HG03175 (cell line): ENCODE data around the gene ABCC1.

ENCODE experiments used
- ATAC-seq: cut with Tn5 transposase; IDR thresholded peaks from one replicate; pipeline ENCODE4 v1.9.1; 2021; ENCODE audit warnings: mild to moderate bottlenecking, moderate library complexity; ENCODE audit not compliant: unreplicated experiment

The ABCC1 gene

GRCh38 chr16:16016388-16016964 lies 67.1 kb downstream of the ABCC1 start:
- ATAC-seq = no peak

DNA sequence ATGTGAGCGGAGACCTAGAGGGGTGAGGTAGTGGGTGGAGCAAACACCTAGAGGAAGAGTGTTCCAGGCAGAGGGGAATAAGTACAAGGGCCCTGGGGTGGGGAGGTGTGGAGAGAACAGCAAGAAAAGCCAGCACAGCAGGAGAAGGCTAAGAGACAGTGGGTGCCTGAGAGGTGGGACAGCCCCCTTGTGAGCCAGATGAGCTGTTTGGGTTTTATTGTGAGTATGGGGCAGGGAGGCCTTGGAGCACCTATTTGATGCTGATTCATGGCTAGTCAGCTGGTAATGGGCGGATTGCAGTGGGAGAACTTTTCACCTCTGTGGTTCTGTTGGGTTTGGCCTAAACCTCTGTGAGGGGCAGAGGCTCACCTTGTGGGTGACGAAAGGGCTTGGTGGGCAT lies 68.4 kb downstream of the ABCC1 start:
- ATAC-seq = no peak

GRCh38 chr16:16018705-16019104 lies 69.3 kb downstream of the ABCC1 start:
- no peak for ATAC-seq

GRCh38 chr16:16019488-16019887 lies 70.1 kb downstream of the ABCC1 start:
- ATAC-seq = no peak

DNA sequence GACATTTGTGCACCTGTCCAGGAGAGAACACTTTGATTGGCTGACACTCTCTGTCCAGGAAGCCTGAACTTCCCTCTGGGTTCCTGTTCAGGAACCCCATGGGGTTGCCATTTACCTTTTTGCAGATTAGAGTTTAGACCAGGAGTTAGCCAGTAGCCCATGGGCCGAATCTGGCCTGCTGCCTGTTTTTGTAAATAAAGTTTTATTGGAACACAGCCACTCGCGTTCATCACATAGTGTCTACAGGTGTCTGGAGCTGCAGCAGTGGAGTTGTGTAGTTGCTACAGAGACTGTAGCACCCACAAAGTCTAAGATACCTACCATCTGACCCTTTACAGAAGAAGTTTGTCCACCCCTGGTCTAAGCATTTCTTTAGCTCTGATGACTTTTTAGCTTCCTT lies 70.9 kb downstream of the ABCC1 start:
- no peak for ATAC-seq

DNA sequence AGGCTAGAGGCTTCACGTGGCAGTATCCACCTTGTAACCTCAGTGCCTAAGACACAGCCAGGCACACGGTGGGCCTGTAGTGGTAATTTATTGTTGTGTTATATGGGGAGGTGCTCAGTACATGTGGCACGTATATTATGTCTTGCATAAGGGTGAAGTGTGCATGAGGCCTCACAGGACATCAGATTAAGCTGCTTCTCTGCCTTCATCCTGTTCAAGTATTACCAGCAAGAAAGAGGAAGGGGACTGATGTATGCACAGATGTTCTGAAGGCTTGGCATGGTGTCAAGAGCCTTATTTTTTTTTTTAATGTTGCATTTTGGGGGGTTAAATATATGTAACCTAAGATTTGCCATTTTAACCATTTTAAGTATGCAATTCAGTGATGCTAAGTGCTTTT lies 71.6 kb downstream of the ABCC1 start:
- no peak for ATAC-seq

- ATAC-seq = no peak
Measured at GRCh38 chr16:16021646-16021987, 72.2 kb downstream of the ABCC1 start.

- ATAC-seq = no peak
Measured at GRCh38 chr16:16021988-16022682, 72.7 kb downstream of the ABCC1 start.

- ATAC-seq = no peak
Measured at GRCh38 chr16:16022683-16023064, 73.3 kb downstream of the ABCC1 start.

DNA sequence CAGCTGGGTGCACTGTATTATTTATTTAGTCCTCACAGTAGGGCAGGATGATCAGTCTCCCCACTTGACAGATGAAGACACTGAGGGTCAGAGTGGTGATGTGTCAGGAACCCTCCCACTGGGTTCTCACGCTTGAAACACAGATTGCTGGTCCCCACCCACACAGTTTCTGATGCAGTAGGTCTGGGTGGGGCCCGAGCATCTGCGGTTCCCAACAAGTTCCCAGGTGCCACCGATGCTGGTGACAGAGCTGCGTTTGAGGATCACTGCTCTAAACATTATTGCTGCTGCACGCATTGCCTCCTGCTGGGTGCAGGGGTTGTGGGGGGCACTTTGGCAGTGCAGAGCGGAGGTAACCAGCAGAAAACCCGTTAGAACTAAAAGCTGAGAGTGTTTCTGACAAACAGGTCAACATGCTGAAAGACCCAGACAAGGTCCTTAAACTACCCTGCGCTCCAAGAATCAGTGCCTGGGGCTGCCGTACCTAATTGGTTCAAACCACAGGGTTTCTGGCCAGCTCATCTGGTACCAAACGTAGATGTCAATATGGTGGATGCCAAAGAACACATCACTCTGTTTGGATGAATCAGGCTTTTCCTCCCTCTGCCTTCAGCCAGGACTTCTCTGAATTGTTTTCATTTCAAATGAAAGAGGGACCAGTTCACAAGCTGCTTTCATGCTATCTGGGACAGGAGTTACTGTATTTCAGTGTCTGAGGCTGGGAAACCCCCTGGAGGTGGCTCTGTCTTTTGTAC lies 76.0 kb downstream of the ABCC1 start:
- no peak for ATAC-seq

DNA sequence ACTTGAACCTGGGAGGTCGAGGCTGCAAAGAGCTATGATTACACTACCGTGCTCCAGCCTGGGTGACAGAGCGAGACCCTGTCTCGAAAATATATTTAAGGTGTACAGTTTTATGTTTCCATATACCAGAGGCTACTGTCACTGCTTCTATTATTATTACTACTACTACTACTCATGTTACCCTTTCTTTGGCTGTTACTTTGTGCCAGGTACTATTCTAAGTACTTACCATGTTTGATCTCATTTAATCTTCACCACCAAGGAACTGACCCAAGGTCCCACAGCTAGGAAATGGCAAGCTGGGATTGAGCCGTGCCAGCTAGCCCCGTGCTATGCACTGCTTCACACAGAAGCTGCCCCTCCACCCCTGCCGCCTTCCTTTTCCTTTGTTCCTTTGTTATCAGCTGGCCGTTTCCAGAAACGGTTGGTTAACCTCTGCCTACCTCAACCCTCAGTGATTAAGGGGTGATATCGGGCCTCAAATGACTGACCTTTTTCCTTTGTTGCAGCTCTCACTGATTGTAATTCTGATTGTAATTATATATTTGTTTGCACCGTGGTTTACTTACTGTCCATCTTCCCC lies 78.4 kb downstream of the ABCC1 start:
- no peak for ATAC-seq

GRCh38 chr16:16028311-16028999 lies 79.0 kb downstream of the ABCC1 start:
- ATAC-seq = no peak

GRCh38 chr16:16029431-16030011 lies 80.1 kb downstream of the ABCC1 start:
- ATAC-seq = no peak

- ATAC-seq = no peak
Measured at GRCh38 chr16:16030449-16030848, 81.0 kb downstream of the ABCC1 start.

DNA sequence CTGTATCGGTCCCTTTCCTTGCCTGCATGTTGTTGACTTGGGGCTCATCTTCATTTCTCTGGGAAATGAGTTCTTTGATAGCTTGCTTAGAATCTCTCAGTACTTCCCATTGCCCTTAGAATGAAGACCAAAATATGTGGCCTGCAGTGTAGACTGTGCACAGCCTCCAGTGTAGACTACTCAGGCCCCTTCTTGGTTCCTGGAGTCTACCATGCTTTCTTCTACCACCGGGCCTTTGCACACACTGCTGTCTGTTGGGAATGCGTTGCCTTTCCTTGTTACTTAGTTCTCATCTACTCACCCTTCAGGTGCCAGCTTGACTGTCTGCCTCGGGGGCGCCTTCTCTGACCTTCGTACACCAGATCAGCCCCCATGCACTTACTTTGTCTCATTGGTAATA lies 82.0 kb downstream of the ABCC1 start:
- ATAC-seq = no peak

GRCh38 chr16:16032271-16032979 lies 83.0 kb downstream of the ABCC1 start:
- no peak for ATAC-seq

DNA sequence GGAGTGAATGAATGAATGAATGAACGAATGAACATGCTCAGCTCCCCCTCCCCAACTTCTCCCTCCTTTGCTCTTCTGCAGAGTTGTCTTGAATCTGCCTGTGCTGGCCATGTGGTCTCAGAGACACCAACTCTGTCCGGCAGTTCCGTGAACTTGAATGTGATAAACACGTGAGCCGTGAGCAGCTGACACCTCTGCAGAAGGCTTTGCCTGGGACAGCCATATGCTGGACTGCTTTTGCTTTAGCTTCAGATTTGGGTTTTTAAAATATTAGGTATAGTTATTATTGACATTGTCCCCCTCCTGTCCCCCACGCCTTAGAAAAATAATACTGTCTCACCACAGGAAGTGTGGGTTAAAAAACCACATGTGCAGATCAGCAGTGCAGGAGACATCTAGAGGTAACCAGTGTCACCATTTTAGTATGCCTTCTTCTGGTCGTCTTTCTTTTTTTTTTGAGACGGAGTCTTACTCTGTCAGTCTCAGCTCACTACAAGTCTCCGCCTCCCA lies 83.8 kb downstream of the ABCC1 start:
- no peak for ATAC-seq

- ATAC-seq = no peak
Measured at GRCh38 chr16:16036359-16036792, 87.0 kb downstream of the ABCC1 start.

- ATAC-seq = no peak
Measured at GRCh38 chr16:16037521-16037920, 88.1 kb downstream of the ABCC1 start.

- ATAC-seq = no peak
Measured at GRCh38 chr16:16037970-16038369, 88.6 kb downstream of the ABCC1 start.
